NT2/D1 (cell line): ENCODE results near the gene OR2L2.

Experiments
- DNase-seq: peaks from one replicate; pipeline ENCODE4 v3.0.0-alpha.2; 2011; ENCODE audit warnings: low read depth, low spot score
- H3K27me3 ChIP-seq: 2 replicates; pipeline ENCODE4 v1.6.0; 2011; ENCODE audit warnings: mild to moderate bottlenecking; ENCODE audit not compliant: insufficient read length, insufficient read depth
- H3K36me3 ChIP-seq: 2 replicates; pipeline ENCODE4 v1.6.1; 2011; ENCODE audit warnings: mild to moderate bottlenecking, low read length, mixed read lengths; ENCODE audit not compliant: insufficient read depth, insufficient read length
- H3K4me1 ChIP-seq: 2 replicates; pipeline ENCODE4 v1.5.1; 2011; ENCODE audit not compliant: insufficient read depth, insufficient read length
- H3K4me3 ChIP-seq: 2 replicates; pipeline ENCODE4 v1.5.1; 2011; ENCODE audit warnings: low read depth; ENCODE audit not compliant: insufficient read length
- H3K9ac ChIP-seq: 2 replicates; pipeline ENCODE4 v1.6.0; 2011; ENCODE audit warnings: low read depth; ENCODE audit not compliant: insufficient read length
- H3K9me3 ChIP-seq: 2 replicates; pipeline ENCODE4 v1.5.1; 2011; ENCODE audit warnings: mild to moderate bottlenecking, low read length; ENCODE audit not compliant: insufficient read depth
- SUZ12 ChIP-seq: IDR thresholded peaks from 2 replicates; pipeline ENCODE4 v1.6.1; 2011; ENCODE audit not compliant: insufficient read length, insufficient read depth; ENCODE audit errors: extremely low read depth
- YY1 ChIP-seq: IDR thresholded peaks from 2 replicates; pipeline ENCODE4 v1.6.1; 2011; ENCODE audit not compliant: insufficient read length, insufficient read depth
- ZNF274 ChIP-seq: IDR thresholded peaks from 2 replicates; pipeline ENCODE4 v1.6.1; 2011; ENCODE audit warnings: mild to moderate bottlenecking, low read depth, low read length

Gene OR2L2

GRCh38 chr1:248029770-248030169 is at the start of gene OR2L2:
TSS of gene OR2L2 (plus strand) at chr1:248030070. CDS start at chr1:248038268, 8,198 bp downstream.
- H3K36me3 ChIP-seq, result no peaks in the 10 kb centered on the region
- H3K4me1 ChIP-seq, result no peaks in the 10 kb centered on the region
- H3K27me3 ChIP-seq, result no peaks in the 10 kb centered on the region
- no peak within 1 kb of the TSS for H3K4me3 ChIP-seq
- TF ChIP-seq ZNF274 (no peak), YY1 (no peak), SUZ12 (no peak)
- DNase-seq, result no peak
- H3K9me3 ChIP-seq, result peaks cover 11% of the 10 kb centered on the region
- H3K9ac ChIP-seq, result no peak within 1 kb of the TSS

GRCh38 chr1:247992986-247993385 is 36.9 kb upstream of the OR2L2 start:
- Histone ChIP-seq H3K4me3 (no peak overlapping the region), H3K27me3 (no peaks in the 10 kb centered on the region), H3K9ac (no peak overlapping the region), H3K4me1 (no peaks in the 10 kb centered on the region), H3K9me3 (no peaks in the 10 kb centered on the region), H3K36me3 (no peaks in the 10 kb centered on the region)
- TF ChIP-seq SUZ12, result no peak
- no peak for TF ChIP-seq YY1
- TF ChIP-seq ZNF274, result no peak
- DNase-seq, result no peak

GRCh38 chr1:247998811-247999210 is 31.1 kb upstream of the OR2L2 start:
- no peak for DNase-seq
- Histone ChIP-seq H3K9me3 (no peaks in the 10 kb centered on the region), H3K9ac (no peak overlapping the region), H3K4me3 (no peak overlapping the region), H3K4me1 (no peaks in the 10 kb centered on the region), H3K36me3 (no peaks in the 10 kb centered on the region), H3K27me3 (no peaks in the 10 kb centered on the region)
- TF ChIP-seq ZNF274 (no peak), YY1 (no peak), SUZ12 (no peak)

GRCh38 chr1:248000169-248000568 is 29.7 kb upstream of the OR2L2 start:
- H3K4me3 ChIP-seq, result no peak overlapping the region
- no peaks in the 10 kb centered on the region for H3K36me3 ChIP-seq
- H3K9me3 ChIP-seq, result no peaks in the 10 kb centered on the region
- H3K9ac ChIP-seq, result no peak overlapping the region
- no peaks in the 10 kb centered on the region for H3K4me1 ChIP-seq
- H3K27me3 ChIP-seq, result no peaks in the 10 kb centered on the region
- TF ChIP-seq SUZ12 (no peak), YY1 (no peak), ZNF274 (no peak)
- DNase-seq, result no peak

- no peak for TF ChIP-seq ZNF274
- TF ChIP-seq SUZ12, result no peak
- TF ChIP-seq YY1, result no peak
- no peak overlapping the region for H3K9ac ChIP-seq
- no peaks in the 10 kb centered on the region for H3K4me1 ChIP-seq
- H3K9me3 ChIP-seq, result peaks cover 9% of the 10 kb centered on the region
- no peak for DNase-seq
- no peak overlapping the region for H3K4me3 ChIP-seq
- H3K27me3 ChIP-seq, result no peaks in the 10 kb centered on the region
- no peaks in the 10 kb centered on the region for H3K36me3 ChIP-seq
Observed at GRCh38 chr1:248007778-248008177, 22.1 kb upstream of the OR2L2 start.

GRCh38 chr1:248009681-248010080 is 20.2 kb upstream of the OR2L2 start:
- Histone ChIP-seq H3K4me1 (no peaks in the 10 kb centered on the region), H3K27me3 (no peaks in the 10 kb centered on the region), H3K9ac (no peak overlapping the region), H3K4me3 (no peak overlapping the region), H3K9me3 (peaks cover 9% of the 10 kb centered on the region), H3K36me3 (no peaks in the 10 kb centered on the region)
- DNase-seq, result no peak
- TF ChIP-seq YY1 (no peak), ZNF274 (no peak), SUZ12 (no peak)

GRCh38 chr1:248013229-248013710 is 16.6 kb upstream of the OR2L2 start, which contains the start of gene OR2L5:
TSS of gene OR2L5 (plus strand) at chr1:248013660. CDS start at chr1:248021948, 8,288 bp downstream.
- no peak within 1 kb of the TSS for H3K4me3 ChIP-seq
- H3K27me3 ChIP-seq, result no peaks in the 10 kb centered on the region
- peaks cover 9% of the 10 kb centered on the region for H3K9me3 ChIP-seq
- no peak within 1 kb of the TSS for H3K9ac ChIP-seq
- no peaks in the 10 kb centered on the region for H3K4me1 ChIP-seq
- DNase-seq, result no peak
- H3K36me3 ChIP-seq, result no peaks in the 10 kb centered on the region
- no peak for TF ChIP-seq SUZ12
- TF ChIP-seq ZNF274, result no peak
- no peak for TF ChIP-seq YY1

GRCh38 chr1:248015803-248016202 is 14.1 kb upstream of the OR2L2 start:
- Histone ChIP-seq H3K36me3 (no peaks in the 10 kb centered on the region), H3K4me3 (no peak overlapping the region), H3K4me1 (no peaks in the 10 kb centered on the region), H3K9ac (no peak overlapping the region), H3K9me3 (no peaks in the 10 kb centered on the region; the same call in 1 of the 2 replicates), H3K27me3 (no peaks in the 10 kb centered on the region)
- no peak for DNase-seq
- TF ChIP-seq YY1, result no peak
- no peak for TF ChIP-seq ZNF274
- no peak for TF ChIP-seq SUZ12
